GM03348 (cell line): Measurements from ENCODE around the gene MRPL38.
A peak's percentile ranks its signal among the peaks of the same experiment; 100 is the strongest.
"Not testable (repeated sequence)": the region's sequence is repeated elsewhere in the genome, so short reads cannot be mapped to it uniquely, and the experiment has no call there.

ENCODE experiments used
- DNase-seq: peaks from one replicate; pipeline ENCODE4 v3.0.0; 2012; ENCODE audit warnings: low spot score

The MRPL38 gene

DNA sequence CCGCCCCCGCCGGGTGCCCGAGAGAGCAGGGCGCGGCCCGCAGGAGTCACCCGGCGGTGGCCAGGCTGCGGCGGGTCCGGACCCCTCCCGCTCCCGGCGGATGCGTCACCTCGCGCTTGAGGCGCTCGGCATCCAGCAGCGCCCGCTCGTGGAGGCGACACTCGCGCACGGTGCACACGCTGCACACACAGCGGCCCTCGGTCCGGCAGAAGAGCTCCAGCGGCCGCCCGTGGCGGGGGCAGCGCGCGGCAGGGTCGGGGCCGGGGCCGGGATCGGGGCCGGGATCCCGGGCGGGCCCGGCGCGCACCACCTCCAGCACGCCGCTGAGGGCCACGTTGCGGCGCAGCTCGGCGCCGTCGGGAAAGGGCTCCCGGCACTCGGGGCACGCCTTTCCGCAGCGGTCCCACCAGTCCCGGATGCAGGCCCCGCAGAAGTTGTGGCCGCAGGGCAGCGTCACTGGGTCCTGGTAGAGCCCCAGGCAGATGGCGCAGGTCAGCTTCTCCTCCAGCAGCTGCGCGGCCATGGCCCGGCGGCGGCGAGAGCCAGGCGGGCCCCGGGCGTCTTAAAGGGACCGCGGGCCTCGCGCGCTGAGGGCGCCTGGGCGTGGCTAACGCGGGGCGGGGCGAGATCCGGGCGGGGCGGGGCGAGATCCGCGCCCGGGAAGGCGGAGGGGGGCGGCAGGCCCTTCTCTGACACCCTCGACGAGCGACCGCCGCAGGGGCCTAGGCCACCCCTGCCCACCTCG is 8.1 kb downstream of the MRPL38 start, which contains the start of gene TRIM65:
Gene TRIM65, minus strand, starts transcription at position 537 of the 745 bp plus-strand sequence. Its CDS starts 14 bp downstream, at position 523.
- DNase-seq, result peak; percentile 95

DNA sequence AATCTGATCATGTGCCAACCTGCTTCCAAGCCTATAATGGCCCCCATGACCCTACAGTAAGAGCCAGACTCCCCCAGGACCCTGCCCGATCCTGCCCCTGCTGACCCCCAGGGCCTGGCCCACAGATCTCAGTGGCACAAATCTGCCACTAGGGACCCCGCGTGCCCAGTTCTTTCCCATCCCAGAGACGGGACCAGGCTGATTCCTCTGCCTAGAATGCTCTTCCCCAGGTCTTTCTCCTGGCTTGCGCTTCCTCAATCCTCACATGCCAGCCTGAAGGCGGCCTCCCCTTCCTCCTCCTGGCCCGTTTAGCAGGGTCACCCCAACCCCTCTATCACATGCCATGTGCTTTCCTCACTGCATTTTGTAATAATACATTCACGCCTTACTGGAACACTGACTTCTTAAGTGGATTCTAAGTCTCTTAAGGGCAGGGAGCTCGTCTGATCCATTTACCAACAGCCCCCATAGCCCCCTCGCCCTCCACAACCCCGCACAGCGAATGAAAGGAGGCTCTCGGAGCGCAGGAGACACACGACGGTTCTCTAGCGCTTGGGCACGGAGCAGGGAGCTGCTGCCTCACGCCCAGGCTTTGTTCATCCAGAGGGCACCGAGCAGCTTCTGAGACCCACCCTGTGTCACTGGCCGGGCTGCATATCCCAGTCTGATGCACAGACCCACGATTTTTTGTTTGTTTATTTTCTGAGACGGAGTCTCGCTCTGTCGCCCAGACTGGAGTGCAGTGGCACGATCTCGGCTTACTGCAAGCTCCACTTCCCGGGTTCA is 9.1 kb downstream of the MRPL38 start:
- DNase-seq, result peak; percentile 61

- no peak for DNase-seq
Measured at GRCh38 chr17:75894049-75894733, 10.5 kb downstream of the MRPL38 start.

DNA sequence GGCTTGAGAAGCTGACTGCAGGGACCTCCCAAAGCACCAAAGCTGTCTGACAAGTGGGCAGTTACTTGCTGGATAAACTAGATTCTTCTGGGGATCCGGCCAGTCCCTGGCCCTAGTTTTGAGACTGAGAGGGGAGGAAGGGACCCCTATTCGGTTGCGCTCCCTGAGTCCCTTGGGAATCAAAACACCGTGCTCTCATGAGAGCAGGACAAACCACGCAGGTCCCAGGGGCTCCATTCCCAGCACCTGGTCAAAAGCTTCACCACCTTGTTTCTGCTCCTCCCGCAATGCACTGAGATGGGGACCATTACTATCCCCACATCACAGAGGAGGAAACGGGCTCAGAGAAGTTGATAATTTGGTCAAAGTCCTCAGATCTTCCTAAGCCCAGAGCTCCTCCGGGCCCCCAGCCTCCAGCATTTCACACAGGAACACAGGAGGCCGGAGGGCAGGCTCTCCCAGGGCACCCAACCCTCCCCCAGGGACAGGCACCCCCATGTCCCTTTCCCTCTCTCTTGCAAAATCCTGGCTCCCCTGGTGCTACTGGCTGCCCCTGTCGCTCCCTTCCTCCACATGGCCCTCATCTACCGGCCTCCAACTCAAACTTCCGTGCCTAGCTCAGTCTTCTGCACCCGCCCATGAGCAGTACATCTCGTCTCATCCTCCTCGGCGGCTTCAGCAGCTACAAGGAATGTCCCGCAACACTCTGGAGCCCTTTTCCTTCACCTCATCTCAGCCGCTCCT is 11.2 kb downstream of the MRPL38 start:
- no peak for DNase-seq

DNA sequence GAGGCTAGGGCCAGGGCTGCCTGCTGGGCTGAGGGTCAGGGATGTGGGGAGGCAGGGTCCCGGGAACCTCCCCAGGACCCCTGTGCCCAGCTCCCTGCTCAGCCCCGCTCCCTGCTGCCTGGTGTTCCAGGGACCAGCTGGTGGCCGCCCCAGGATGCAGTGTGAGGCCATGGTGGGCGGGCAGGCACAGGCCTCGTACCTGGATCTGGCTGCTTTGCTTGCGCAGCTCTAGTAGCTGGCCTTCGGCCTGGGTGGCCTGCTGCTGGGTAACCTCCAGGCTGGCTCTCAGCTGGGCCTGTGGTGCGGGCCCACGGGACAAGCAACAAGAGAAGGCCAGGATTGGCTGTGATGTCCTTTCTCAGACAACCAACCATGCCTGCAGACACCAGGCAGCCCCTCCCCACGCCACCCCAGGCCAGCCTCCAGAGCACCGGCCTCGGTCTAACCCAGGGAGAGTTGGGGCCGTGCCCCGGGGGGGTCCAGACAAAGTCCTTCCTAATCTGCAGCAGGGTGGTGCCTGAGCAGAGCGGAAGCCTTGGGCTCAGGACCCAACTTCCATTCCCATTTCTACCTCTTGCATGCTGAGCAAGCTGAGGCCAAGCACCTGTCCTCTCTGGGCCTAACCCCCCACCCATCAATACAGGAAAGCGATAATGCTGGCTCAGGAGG is 12.0 kb downstream of the MRPL38 start:
- DNase-seq, result no peak

GRCh38 chr17:75891605-75892555 is 12.8 kb downstream of the MRPL38 start:
- DNase-seq, result no peak

DNA sequence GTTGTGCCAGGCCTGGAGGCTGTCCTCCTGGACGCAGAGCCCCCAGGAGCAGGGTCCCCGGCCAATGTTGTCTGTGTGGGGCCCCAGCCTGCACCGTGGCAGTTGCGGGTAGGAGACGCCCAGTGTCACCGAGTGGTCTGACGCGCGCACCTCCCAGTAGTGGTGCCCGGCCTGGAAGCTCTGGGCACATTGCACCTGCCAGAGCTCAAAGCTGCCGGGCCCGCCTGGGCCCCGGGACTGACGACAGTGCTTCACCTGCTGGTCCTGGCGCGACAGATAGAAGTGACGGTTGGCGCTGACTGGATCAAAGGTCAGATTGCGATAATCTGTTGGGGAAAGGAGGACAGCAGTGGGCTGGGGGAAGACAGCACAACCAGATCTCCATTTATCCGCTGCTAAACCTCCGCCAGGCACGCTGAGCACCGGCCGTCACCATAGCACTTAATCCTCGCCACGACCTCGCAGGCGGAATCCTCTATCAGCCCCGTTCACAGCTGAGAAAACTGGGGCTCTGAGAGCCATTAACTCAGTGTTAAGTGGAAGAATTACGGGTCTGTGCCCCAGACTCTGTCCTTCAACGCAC is 13.6 kb downstream of the MRPL38 start:
- DNase-seq, result no peak

DNA sequence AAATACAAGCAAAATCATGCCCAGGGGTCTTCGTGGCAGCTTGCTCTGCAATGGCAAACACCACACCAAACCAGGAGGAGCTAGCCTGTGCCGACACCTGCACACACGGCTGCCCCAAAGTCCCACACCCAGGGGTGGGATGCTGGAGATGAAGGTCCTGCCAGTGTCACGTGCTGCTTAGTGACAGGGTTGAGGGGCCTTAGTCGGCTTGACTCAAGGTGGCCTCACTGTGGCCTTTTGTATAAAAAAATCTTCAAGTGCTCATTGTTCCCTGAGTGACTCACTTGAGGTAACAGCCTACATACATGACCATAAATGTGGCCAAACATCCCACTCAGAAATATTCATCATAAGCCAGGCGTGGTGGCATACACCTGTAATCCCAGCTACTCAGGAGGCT is 15.2 kb downstream of the MRPL38 start:
- no peak for DNase-seq

GRCh38 chr17:75888484-75888883 is 16.2 kb downstream of the MRPL38 start:
- DNase-seq, result no peak

- DNase-seq, result not testable (repeated sequence)
Measured at GRCh38 chr17:75885860-75886259, 18.8 kb downstream of the MRPL38 start.

GRCh38 chr17:75885431-75885830 is 19.3 kb downstream of the MRPL38 start:
- DNase-seq, result no peak

DNA sequence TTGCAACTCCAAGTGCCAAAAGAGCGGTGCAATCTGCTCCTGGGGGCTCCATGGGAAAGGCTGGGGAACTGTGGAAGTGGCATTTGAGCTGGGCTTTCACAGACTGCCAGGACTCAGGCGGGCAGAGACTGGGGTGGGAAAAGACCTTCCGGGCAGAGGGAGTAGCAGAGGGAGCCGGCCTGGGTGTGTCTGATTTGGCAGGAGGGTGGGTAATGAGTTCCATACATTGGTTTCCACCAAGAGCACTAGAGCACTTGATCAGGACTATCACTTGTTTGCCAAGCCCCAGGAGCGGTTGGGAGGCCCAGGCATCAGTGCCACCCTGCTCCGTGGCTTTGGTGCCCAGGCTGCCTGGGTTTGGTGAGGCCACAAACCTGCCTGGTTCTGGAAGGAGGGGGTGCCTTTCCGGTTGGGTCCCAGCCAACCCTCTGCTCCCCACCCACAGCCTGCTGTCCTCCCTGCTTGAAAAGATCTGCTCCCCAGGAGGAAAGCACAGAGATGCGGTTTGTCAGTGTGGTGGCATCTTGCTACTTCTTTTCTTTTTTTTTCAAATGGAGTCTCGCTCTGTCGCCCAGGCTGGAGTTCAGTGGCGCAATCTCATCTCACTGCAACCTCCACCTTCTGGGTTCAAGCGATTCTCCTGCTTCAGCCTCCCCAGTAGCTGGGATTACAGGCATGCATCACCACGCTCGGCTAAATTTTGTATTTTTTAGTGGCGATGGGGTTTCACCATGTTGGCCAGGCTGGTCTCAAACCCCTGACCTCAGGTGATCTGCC is 22.8 kb downstream of the MRPL38 start:
- DNase-seq, result no peak

DNA sequence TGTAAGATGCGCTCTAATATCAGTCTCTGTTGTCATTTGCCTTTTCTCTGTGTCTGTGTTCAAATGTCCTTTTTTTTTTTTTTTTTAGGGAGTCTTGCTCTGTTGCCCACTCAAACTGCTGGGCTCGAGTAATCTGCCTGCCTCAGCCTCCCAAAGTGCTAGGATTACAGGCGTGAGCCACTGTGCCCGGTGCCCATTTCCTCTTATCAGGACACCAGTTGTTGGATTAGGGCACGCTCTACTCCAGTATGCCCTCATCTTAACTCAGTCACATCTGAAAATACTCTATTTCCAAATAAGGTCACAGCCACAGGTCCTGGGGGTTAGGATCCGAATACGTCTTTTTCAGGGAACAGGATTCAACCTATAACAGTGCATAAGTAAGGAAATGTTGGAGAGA is 24.4 kb downstream of the MRPL38 start:
- no peak for DNase-seq

DNA sequence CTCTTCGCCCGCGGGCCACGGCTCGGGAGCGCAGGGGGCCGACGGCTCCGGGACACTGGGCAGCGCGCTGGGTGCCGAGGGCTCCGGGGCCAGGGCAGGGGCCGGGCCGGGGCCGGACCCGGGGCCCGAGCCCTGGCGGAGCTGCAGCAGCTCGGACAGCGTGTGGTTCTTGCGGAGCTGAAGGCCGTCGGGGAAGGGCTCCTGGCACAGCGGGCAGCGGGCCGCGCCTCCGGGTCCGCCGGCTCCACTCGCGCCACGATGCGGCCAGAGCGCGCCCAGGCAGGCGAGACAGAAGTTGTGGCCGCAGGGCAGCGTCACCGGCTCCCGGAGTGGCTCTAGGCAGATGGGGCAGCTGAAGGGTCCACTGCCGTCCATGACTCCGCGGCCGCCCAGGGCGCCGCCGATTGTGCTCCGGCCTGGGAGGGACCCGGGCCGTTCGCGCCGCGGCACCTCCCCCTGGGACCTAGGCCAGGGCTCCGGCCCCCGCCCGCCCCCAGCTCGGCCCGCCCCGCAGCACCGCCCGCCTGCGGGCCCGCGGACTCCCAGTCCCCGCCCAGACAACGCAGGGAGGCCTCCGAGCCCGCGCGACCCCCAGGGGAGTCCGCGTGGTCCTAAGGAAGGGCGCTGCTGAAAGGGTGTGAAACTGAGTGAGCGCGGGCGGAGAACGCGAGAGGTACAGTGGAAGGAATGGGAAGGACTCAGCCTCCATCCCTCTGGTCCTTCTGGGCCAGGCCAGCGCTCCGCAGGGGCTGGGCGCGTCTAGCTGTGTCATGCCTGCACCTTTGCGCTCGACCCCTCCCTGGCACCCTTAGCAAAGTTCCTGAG is 26.3 kb downstream of the MRPL38 start, which contains the start of gene TRIM47:
Gene TRIM47, minus strand, starts transcription at position 408 of the 825 bp plus-strand sequence. Its CDS starts 33 bp downstream, at position 375.
- peak; percentile 81 for DNase-seq

- DNase-seq, result peak; percentile 74
Measured at GRCh38 chr17:75877752-75878173, 26.9 kb downstream of the MRPL38 start.

- peak; percentile 93 for DNase-seq
Measured at GRCh38 chr17:75876938-75877751, 27.5 kb downstream of the MRPL38 start.
